Breast epithelium (tissue), 4 donors: ENCODE measurements around the gene BIN1. TPM values are rescaled to one million over a fixed set of nuclear protein-coding genes. Genes with fewer than 3 reads are reported as not detected.

Experiments
- DNase-seq, 2 donors: peaks; one replicate each; pipeline ENCODE4 v3.0.0-alpha.2; 2019; ENCODE audit warnings: low spot score in 2 of 2
- H3K27ac ChIP-seq, 2 donors: fragments of 200-600 bp; sonication (generic) in 1 of 2; one replicate each; pipeline ENCODE4 v1.5.1; 2016 to 2019; ENCODE audit warnings: mild to moderate bottlenecking in 1 of 2
- H3K27me3 ChIP-seq, 2 donors: fragments of 200-600 bp; sonication (generic) in 1 of 2; one replicate each; pipeline versions ENCODE4 v1.5.1 to v1.6.0; 2017 to 2019; ENCODE audit warnings: control low read depth in 1 of 2, mild to moderate bottlenecking in 1 of 2
- H3K36me3 ChIP-seq: fragments of 200-600 bp; one replicate; pipeline ENCODE4 v1.5.1; 2019
- H3K4me1 ChIP-seq, 2 donors: fragments of 200-600 bp; sonication (generic); one replicate each; pipeline ENCODE4 v1.5.1; 2016 to 2019; ENCODE audit warnings: control low read depth in 1 of 2
- H3K4me3 ChIP-seq, 3 donors: fragments of 200-600 bp; sonication (generic); 1 replicate in 2 of 3; 2 replicates in 1 of 3; pipeline ENCODE4 v1.5.1; 2016 to 2019; ENCODE audit warnings: mild to moderate bottlenecking in 3 of 3, moderate library complexity in 2 of 3
- H3K9me3 ChIP-seq, 2 donors: fragments of 200-600 bp; sonication (generic) in 1 of 2; one replicate each; pipeline ENCODE4 v1.5.1; 2016 to 2019; ENCODE audit warnings: control low read depth in 1 of 2
- CTCF ChIP-seq, 3 donors: fragments of 450-650 bp; IDR thresholded peaks; one replicate each; pipeline ENCODE4 v1.5.1; 2016 to 2017; ENCODE audit warnings: antibody characterized with exemption in 3 of 3, mild to moderate bottlenecking in 3 of 3, moderate library complexity in 3 of 3
- POLR2A ChIP-seq: fragments of 450-650 bp; IDR thresholded peaks from one replicate; pipeline ENCODE4 v1.6.1; 2016; ENCODE audit warnings: antibody characterized with exemption, mild to moderate bottlenecking, moderate library complexity
- POLR2AphosphoS5 ChIP-seq, 3 donors: sonication (generic); formaldehyde crosslinking; IDR thresholded peaks; one replicate each; pipeline ENCODE4 v1.6.1; 2017; ENCODE audit warnings: antibody characterized with exemption in 3 of 3
- intact Hi-C: fragments of 100-400 bp; cut with DNase I; formaldehyde crosslinking; loops from one replicate; pipeline ENCODE4 v1.15.1; 2023; ENCODE audit warnings: low total_unique reads
- total RNA-seq, 3 donors: library from RNA; depleted of rRNA; stranded (reverse); fragments of >200 nt; gene quantifications; one replicate each; pipeline ENCODE4 v1.1.0, GENCODE V29; 2016

BIN1 gene
- total RNA-seq, 3 donors from 2014 or later: 30.1 to 74.4 (median 59.3) TPM

- intact Hi-C loops: no loop called here
- H3K4me3 ChIP-seq: no peak overlapping the region
- no peaks in the 10 kb centered on the region for H3K9me3 ChIP-seq
- H3K4me1 ChIP-seq: no peaks in the 10 kb centered on the region
- peak in 1 of 2 donors; percentile 37 for DNase-seq
- peak overlapping the region; percentile 64 to 87 for H3K27ac ChIP-seq
- H3K36me3 ChIP-seq: no peaks in the 10 kb centered on the region
- H3K27me3 ChIP-seq: peaks cover 0 to 2% of the 10 kb centered on the region in 2 donors
- TF ChIP-seq CTCF (IDR thresholded peaks at IDR 0.05) (no peak), POLR2AphosphoS5 (IDR thresholded peaks at IDR 0.05) (no peak), POLR2A (no peak)
Measured at GRCh38 chr2:127108090-127108523, 1.2 kb upstream of the BIN1 start.

GRCh38 chr2:127107622-127107999 is 657 bp upstream of the BIN1 start:
- H3K36me3 ChIP-seq: no peaks in the 10 kb centered on the region
- peak in 1 of 2 donors; percentile 39 for DNase-seq
- no peaks in the 10 kb centered on the region for H3K9me3 ChIP-seq
- no peaks in the 10 kb centered on the region for H3K4me1 ChIP-seq
- TF ChIP-seq POLR2AphosphoS5 (IDR thresholded peaks at IDR 0.05) (peak in 1 of 3 donors; percentile 5), POLR2A (no peak), CTCF (IDR thresholded peaks at IDR 0.05) (peak in 2 of 3 donors; percentile 8 to 31)
- intact Hi-C loops: no loop called here
- peak overlapping the region; percentile 64 to 87 for H3K27ac ChIP-seq
- H3K27me3 ChIP-seq: peaks cover 0 to 2% of the 10 kb centered on the region in 2 donors
- H3K4me3 ChIP-seq: peak overlapping the region; percentile 67 to 93 (median 81)

GRCh38 chr2:127106457-127106990 is 430 bp downstream of the BIN1 start:
- Histone ChIP-seq H3K27me3 (peaks cover 0 to 2% of the 10 kb centered on the region in 2 donors), H3K9me3 (no peaks in the 10 kb centered on the region), H3K27ac (peak overlapping the region; percentile 64 to 87), H3K36me3 (no peaks in the 10 kb centered on the region), H3K4me3 (peak overlapping the region; percentile 67 to 93 (median 81)), H3K4me1 (no peaks in the 10 kb centered on the region)
- TF ChIP-seq POLR2A (no peak), CTCF (IDR thresholded peaks at IDR 0.05) (no peak), POLR2AphosphoS5 (IDR thresholded peaks at IDR 0.05) (no peak)
- peak in 1 of 2 donors; percentile 51 for DNase-seq
- intact Hi-C loops: no loop called here

GRCh38 chr2:127105656-127106456 is 1.1 kb downstream of the BIN1 start:
- no peaks in the 10 kb centered on the region for H3K4me1 ChIP-seq
- intact Hi-C loops: no loop called here
- peak overlapping the region; percentile 64 to 87 for H3K27ac ChIP-seq
- TF ChIP-seq POLR2AphosphoS5 (IDR thresholded peaks at IDR 0.05) (no peak), POLR2A (no peak), CTCF (IDR thresholded peaks at IDR 0.05) (no peak)
- peak in 1 of 2 donors; percentile 38 for DNase-seq
- H3K36me3 ChIP-seq: no peaks in the 10 kb centered on the region
- peaks cover 0 to 2% of the 10 kb centered on the region in 2 donors for H3K27me3 ChIP-seq
- H3K9me3 ChIP-seq: no peaks in the 10 kb centered on the region
- H3K4me3 ChIP-seq: peak overlapping the region; percentile 67 to 93 (median 81)
